ENCODE results near the gene TMEM208. TPM values are rescaled to one million over a fixed set of nuclear protein-coding genes. Genes with fewer than 3 reads are reported as not detected.

Gene TMEM208
- total and polyA plus RNA-seq, 4 donors, result 22.1 to 196 (median 93.8) TPM

- no peak overlapping the region for H3K4me3 ChIP-seq
- 97 to 100% methylated on average over 1 of the region's 1 CpG for WGBS, 2 donors
- H3K4me1 ChIP-seq (ENCODE audit: control insufficient read depth in 5 of 5, insufficient read depth in 5 of 5, low read length in 5 of 5), result peaks cover 2 to 24% (median 11%) of the 10 kb centered on the region in 5 donors
- H3K9me3 ChIP-seq (ENCODE audit: control insufficient read depth in 4 of 4, insufficient read depth in 3 of 4, low read length in 3 of 4), result no peaks in the 10 kb centered on the region
- ATAC-seq (ENCODE audit: insufficient read depth, low FRiP score) (no peak), DNase-seq (no peak)
- H3K27me3 ChIP-seq (ENCODE audit: control insufficient read depth in 3 of 3, insufficient read depth in 3 of 3, low read length in 2 of 3), result no peaks in the 10 kb centered on the region
- H3K36me3 ChIP-seq (ENCODE audit: control insufficient read depth in 4 of 4, insufficient read depth in 4 of 4, low read length in 4 of 4), result peaks cover 21 to 59% (median 33%) of the 10 kb centered on the region in 4 donors
- no peak overlapping the region for H3K9ac ChIP-seq (ENCODE audit: insufficient read depth in 1 of 2, low read length in 2 of 2)
- TF ChIP-seq CTCF (IDR thresholded peaks at IDR 0.05; ENCODE audit: control extremely low read depth, extremely low read depth), result no peak
- H3K27ac ChIP-seq (ENCODE audit: low read depth in 1 of 2, low read length in 1 of 2), result no peak overlapping the region
These were observed 30.0 kb upstream of the TMEM208 start for GRCh38 chr16:67196881-67197280.

- H3K36me3 ChIP-seq (ENCODE audit: control insufficient read depth in 4 of 4, insufficient read depth in 4 of 4, low read length in 4 of 4), result peaks cover 21 to 67% (median 33%) of the 10 kb centered on the region in 4 donors
- no peaks in the 10 kb centered on the region for H3K27me3 ChIP-seq (ENCODE audit: control insufficient read depth in 3 of 3, insufficient read depth in 3 of 3, low read length in 2 of 3)
- no peak overlapping the region for H3K4me3 ChIP-seq
- DNase-seq, result no peak
- H3K4me1 ChIP-seq (ENCODE audit: control insufficient read depth in 5 of 5, insufficient read depth in 5 of 5, low read length in 5 of 5), result peaks cover under 1 to 21% (median 9%) of the 10 kb centered on the region in 5 donors
- 73 to 85% methylated on average over 6 of the region's 6 CpGs for WGBS, 2 donors
- H3K9ac ChIP-seq (ENCODE audit: insufficient read depth in 1 of 2, low read length in 2 of 2), result no peak overlapping the region
- ATAC-seq (ENCODE audit: insufficient read depth, low FRiP score), result no peak
- H3K9me3 ChIP-seq (ENCODE audit: control insufficient read depth in 4 of 4, insufficient read depth in 3 of 4, low read length in 3 of 4), result no peaks in the 10 kb centered on the region
- H3K27ac ChIP-seq (ENCODE audit: low read depth in 1 of 2, low read length in 1 of 2), result no peak overlapping the region
- no peak for TF ChIP-seq CTCF (IDR thresholded peaks at IDR 0.05; ENCODE audit: control extremely low read depth, extremely low read depth)
These were observed 29.2 kb upstream of the TMEM208 start for GRCh38 chr16:67197704-67198103.

GRCh38 chr16:67198238-67198734 lies 28.6 kb upstream of the TMEM208 start:
- DNase-seq (peak; percentile 32 to 69 (median 56)), ATAC-seq (ENCODE audit: insufficient read depth, low FRiP score) (peak; percentile 35)
- 43 to 51% methylated on average over 11 to 12 of the region's 12 CpGs for WGBS, 2 donors
- TF ChIP-seq CTCF (IDR thresholded peaks at IDR 0.05; ENCODE audit: control extremely low read depth, extremely low read depth), result peak; percentile 46
- Histone ChIP-seq H3K4me3 (no peak overlapping the region), H3K9ac (ENCODE audit: insufficient read depth in 1 of 2, low read length in 2 of 2) (no peak overlapping the region), H3K9me3 (ENCODE audit: control insufficient read depth in 4 of 4, insufficient read depth in 3 of 4, low read length in 3 of 4) (no peaks in the 10 kb centered on the region), H3K27me3 (ENCODE audit: control insufficient read depth in 3 of 3, insufficient read depth in 3 of 3, low read length in 2 of 3) (no peaks in the 10 kb centered on the region), H3K4me1 (ENCODE audit: control insufficient read depth in 5 of 5, insufficient read depth in 5 of 5, low read length in 5 of 5) (peaks cover 0 to 15% (median 4%) of the 10 kb centered on the region in 5 donors), H3K36me3 (ENCODE audit: control insufficient read depth in 4 of 4, insufficient read depth in 4 of 4, low read length in 4 of 4) (peaks cover 21 to 72% (median 33%) of the 10 kb centered on the region in 4 donors), H3K27ac (ENCODE audit: low read depth in 1 of 2, low read length in 1 of 2) (no peak overlapping the region)

All from lung (tissue), 12 donors.